HG02852 (cell line): ENCODE data around the gene NUDT4.
A peak's percentile ranks its signal among the peaks of the same experiment; 100 is the strongest.
"Not testable (repeated sequence)": the region's sequence is repeated elsewhere in the genome, so short reads cannot be mapped to it uniquely, and the experiment has no call there.

Experiments used
- ATAC-seq: cut with Tn5 transposase; IDR thresholded peaks from one replicate; pipeline ENCODE4 v1.9.1; 2021; ENCODE audit warnings: mild to moderate bottlenecking, moderate library complexity; ENCODE audit not compliant: unreplicated experiment

NUDT4 gene

DNA sequence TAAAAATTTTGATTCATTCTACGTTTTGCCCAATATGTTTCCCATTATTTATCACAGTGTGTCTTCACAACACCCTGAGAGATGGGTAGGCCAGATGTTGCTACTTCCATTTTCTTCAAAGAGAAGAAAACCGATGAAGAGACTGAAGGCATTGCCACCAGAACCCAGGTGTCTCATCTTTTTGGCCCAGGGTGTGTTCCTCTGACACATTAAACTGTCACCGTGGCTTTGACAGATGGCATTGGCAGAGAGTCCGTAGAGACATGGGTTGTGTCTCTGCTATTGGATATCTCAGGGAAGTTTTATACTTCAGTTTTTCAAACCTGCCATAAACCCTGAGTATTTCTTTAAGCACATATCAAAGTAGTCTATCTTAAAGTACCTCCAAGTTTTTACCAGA is 11.3 kb upstream of the NUDT4 start:
- ATAC-seq = no peak

DNA sequence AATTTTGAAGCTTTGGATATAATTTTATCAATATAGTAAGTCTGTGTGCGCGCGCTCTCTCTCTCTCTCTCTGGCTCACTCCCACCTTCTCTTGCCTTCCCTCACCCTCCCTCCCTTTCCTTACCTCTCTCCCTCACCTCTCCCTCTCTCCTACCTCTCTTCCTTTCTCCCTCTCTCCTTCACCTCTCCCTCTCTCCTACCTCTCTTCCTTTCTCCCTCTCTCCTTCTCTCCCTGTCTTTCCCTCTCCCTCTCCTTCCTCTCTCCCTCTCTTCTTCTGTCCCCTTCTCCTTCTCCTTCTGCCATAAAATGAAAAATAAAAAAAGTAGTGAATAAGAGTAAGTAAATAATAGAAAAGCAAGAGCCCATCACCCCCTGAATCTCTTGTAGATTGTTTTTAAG is 9.0 kb upstream of the NUDT4 start:
- ATAC-seq = no peak

DNA sequence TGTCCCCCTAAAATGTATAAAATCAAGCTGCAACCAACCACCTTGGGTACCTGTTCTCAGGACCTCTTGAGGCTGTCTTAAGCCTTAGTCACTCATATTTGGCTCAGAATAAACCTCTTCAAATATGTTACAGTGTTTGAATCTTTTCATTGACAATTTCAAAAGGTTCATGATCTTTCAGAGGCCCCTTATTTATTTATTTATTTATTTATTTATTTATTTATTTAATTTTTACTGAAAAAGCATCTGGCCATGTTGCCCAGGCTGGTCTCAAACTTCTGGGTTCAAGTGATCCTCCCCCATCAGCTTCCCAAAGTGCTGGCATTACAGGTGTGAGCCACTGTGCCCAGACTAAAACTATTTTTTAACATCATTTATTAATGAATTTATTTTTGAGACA is 8.2 kb upstream of the NUDT4 start:
- no peak for ATAC-seq

DNA sequence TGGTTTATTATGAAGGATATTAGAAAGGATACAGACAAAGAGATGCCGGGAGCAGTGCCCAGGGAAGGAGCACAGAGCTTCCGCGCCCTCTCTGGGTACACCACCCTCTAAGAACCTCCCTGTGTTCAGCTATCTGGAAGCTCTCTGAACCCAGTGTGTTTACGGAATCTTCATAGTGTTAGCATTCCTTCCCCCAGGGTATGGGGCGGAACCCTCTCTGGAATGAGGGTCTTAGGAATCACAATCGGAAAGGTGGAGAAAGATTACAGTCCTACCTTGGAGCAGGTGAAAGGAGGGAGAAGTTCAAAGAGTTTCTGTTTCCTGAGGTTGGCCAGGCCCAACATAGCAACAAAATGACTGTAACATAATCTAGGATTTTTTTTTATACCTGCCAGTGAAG is 6.8 kb upstream of the NUDT4 start:
- no peak for ATAC-seq

DNA sequence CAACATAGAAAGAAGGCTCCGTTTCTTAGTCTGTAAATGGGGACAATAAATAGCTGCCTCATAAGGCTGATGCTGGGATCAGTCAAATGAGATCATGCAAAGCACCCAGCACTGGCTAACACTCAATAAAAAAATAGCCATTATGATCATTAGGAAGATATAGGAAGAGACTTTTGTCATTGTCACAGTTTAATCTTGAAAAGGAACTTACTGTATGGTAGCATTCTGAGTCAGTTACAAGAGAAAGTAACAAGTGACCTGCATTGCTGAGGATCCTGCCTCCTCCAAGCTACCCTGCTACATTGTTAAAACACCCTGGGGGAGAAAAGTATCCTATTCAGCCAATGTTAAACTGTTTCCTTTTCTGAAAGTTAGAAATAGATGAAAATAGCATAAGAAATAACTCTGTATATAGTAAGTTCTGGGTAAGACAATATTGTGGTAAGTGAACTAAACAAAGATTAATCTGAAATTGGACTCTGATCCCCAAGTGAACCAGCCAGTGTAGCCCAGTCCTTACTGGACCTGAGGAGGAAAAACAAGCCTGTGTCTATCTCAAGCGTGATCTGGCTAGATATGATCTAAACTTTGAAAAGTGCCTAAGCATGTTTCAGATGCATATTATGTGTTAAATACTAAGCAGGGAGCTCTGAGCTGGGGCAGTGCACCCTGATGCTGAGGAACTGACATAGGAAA is 3.6 kb upstream of the NUDT4 start:
- ATAC-seq = no peak

DNA sequence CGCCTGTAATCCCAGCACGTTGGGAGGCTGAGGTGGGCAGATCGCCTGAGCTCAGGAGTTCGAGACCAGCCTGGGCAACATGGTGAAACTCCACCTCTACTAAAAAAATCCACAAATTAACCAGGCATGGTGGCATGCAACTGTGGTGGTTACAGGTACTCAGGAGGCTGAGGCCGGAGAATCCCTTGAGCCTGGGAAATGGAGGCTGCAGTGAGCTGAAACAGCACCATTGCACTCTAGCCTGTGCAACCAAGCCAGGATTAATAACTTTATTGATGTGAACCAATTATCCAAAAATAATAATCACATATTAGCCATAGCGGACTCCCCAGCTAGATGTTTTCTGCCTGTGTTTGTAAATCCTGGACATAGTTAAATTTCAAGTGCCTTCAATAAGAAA is 1.8 kb upstream of the NUDT4 start:
- ATAC-seq = no peak

DNA sequence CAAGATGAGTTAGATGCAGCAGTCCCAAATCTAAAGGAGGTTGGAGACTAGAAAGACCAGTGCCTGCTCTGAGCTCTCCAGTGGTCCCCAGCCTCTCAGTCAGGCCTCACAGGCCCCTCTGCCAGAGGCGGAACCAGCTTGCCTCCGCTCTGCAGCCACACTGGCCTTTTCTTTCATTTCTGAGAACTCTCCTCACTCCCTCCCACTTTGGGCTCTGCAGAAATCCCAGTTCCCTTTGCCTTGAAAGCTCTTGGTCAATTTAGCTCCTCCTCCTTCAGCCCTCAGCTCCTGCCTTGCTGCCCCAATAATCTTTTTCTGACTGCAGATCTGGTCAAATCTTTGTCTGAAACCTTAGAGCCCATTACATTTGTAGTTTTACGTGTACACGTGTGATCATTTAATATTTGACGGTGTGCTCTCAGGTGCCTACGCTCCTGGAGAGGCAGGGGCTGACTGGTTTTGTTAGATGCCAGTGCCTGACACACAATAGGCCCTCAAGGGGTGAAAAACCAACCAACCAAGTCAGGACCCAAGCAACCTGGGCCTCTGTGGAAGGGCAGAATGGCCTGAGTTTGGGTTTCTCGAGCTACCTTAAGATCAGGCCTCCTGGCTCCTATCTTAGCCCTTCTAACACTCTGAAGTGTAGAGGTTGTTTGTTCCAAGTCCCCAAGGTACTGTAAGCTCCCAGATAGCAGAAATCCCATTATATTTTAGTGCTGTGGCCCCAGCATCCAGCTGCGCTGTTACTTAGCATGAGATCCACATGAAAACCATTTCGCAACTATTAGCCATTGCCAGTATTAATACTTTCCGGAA is 1.1 kb upstream of the NUDT4 start:
- ATAC-seq = no peak

DNA sequence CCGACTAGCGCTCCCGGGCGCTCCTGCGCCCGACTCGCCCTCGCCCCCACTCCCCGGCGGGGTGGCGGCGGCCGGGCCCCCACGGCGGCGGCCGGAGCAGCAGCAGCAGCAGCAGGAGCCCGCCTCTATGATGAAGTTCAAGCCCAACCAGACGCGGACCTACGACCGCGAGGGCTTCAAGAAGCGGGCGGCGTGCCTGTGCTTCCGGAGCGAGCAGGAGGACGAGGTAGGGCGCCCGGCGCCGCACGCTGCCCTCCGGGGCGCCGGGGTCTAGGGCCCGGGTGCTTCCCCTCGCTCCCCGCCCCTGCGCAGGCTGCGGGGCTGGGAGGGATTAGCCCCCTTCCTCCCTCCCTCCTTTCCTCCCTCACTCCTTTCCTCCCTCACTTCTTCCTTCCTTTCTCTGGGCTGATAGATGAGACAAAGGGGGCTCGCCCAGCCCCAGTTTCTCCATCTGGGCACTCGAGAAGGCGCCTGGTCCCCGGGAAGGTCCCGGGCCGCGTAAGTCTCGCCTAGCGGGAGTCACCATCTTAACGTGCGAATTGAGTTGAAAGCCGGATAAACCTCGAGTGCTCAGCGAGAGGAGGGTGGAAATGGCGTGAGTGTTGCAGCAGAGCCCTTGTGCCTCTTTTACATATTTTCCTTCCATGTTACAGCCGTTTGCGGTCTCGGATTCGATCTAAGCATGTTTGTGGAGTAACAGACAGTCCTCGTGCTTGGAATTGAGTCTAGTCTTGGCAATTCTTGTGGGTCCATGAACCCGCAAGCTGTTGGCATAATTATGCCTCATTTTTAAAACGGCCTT is 672 bp downstream of the NUDT4 start:
- ATAC-seq = peak; percentile 35

DNA sequence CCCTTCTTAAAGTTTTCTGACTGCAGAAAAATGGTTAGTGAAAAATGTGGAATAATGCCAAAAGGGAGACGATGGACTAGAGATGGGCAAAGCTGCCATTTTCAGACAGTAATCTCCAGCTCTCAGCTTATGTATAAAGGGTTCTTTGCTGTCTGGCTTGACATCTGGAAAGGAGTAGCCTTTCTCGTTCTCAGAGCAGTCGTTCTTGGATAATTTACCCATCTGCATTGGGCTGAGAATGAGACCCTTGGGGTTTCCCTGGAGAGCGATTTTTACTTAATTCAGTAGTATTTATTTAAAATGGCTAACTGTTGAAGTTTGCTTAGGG is 1.2 kb downstream of the NUDT4 start:
- no peak for ATAC-seq

DNA sequence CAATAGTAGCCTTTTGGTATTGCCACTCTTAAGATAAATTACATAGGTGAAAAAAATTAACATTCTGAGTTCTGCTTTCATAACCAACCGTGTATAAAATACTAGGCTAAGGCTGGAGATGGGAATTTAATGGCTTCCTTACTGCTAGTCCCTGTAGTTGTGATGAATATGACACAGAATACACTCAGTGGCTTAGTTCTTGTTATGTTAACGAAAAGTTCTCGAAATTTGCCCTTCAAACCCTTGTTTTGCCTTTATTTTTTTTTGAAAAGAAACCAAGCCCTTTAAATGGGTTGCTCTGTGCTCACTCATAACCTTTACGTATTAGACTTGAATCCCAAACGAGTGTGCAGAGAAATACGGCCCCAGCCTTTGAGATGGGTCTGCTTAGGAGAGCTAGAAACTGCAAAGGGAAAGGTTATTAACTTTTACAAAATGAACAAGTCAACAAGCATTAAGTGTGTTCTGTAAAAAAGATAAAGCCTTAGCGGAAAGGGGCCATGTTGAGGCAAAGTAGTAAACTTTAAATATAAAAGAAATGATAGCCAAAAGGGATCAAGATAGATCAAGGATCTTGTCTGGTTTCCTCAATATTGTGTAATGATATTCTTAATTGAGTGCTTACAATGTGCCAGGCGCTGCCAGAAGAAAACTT is 1.7 kb downstream of the NUDT4 start:
- ATAC-seq = no peak

DNA sequence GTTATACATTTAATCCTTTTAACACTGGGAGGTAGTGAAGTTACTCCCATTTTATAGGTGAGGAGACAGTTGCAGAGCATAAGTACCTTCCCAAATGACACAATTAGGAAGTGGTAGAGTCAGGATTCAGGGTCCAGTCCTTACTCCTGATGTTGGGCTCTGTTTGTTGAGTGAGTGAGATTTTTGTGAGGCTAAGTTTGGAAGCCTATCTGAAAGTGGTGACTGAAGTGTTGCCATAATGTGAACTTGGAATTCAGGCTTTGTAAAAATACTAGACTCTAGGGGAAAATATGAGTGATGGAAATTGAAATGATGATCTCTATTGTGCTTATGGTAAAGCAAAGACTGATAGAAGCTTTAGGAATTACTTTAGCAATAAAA is 2.2 kb downstream of the NUDT4 start:
- no peak for ATAC-seq

DNA sequence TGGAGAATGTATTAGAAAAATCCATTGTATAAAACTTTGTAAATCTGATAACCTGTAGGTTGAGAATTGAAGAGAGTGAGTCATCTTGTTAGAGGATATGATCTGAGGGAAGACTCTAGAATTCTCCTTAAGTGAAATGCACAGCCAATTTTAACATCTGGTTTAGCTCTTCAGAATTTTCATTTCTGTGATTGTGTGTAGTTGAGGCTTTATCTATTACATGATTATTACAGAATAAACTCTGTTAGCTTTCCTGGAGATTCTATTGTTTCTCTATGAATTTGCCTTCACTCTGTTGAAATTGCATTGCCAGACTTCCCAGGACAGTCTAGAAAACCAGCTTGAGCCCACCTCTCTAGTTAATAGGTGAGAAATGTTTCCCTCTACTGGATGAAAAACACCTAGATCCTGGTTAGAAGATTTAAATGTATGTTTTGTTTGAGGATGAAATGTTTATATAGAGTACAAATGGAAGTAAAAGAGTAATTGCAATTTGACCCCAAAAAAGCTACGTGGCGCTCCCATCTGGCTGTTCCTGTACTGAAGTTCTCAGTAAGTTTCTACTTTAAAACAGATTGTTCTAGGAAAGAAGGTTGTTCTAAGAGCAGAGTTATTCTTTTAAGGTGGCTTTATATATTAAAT is 2.9 kb downstream of the NUDT4 start:
- ATAC-seq = no peak

DNA sequence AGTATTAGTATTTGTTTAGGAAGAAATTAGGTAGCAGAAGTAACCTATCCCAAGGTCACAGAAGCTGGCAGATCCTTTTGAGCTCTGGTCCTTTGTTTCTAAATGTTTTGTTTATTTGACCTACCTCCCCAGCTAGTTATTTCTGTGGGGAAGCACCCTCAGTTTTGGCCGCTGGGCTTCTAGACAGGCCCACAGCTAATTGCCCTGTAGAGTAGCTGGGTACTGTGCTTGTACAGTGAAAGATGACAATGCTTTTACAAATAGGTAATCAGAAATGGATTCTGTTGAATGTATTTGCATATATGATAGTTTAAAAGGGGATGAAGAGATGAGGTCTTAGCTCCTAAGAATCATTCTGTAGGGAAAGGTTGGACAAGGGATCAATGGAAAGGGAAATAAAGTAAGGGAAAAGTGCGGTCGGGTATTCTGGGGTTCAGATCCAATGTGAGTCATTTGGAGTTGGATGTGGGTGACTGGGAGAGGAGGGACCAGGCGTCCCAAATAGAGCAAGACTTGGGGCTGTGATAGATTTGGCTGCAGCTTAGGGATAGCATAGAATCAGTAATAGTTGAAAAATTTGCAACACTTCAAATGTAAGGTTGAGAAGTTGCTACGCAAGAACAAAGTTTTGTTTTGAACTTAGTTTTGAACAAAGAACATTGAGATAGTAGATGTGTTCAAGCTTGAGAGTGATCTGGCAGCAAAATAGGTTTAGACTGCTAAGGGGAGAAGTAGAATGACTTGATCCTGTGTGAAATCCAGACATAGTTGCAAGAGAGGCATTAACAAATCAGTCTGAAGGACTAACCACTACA is 3.6 kb downstream of the NUDT4 start:
- ATAC-seq = no peak

DNA sequence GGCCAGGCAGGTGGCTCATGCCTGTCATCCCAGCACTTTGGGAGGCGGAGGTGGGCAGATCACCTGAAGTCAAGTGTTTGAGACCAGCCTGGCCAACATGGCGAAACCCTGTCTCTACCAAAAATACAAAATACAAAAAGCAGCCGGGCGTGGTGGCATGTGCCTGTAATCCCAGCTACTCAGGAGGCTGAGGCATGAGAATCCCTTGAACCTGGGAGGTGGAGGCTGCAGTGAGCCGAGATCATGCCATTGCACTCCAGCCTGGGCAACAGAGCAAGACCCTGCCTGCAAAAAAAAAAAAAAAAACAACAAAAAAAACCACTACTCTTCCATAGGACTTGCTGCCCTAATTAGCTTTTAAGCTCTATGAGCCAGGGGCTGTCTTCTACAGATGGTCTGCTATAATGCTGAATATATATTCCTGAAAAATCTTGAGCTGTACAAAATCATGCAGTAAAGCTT is 4.3 kb downstream of the NUDT4 start:
- not testable (repeated sequence) for ATAC-seq

DNA sequence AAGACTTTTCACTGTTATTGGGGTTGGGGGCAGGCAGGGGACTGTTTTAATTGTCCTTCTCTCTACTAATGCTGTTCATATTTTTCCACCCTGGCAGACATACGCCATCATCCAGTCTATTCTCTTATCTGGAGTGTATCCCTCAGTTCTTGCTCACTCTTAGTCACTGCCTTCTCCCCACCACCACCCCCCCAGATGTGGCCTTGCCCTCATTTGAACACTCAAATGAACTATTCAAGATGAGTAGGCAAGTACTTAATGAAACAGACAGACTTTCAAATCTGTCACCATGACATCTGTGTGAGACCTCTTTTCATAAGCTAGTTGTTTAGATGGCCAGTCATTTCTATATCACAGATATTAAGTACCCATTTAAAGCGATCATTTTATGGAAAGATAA is 10.1 kb downstream of the NUDT4 start:
- no peak for ATAC-seq

DNA sequence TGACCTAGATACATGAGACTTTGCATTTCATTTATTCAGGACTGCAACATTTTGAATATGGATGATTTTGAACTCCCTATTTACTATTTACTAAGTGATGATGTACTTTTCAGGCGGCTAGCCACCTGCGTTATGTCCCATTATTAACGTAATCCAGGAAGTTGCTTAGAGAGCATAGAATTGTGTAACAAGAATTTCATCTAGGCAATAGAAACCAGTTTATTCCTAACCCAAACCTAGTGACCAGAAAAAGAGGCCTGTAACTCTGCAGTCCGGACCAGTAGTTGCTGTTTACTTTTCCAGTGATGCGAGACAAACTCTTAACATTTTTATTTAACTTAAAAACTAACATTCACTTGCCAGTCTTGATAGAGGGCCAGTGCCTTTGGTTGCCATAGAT is 12.3 kb downstream of the NUDT4 start:
- ATAC-seq = no peak

DNA sequence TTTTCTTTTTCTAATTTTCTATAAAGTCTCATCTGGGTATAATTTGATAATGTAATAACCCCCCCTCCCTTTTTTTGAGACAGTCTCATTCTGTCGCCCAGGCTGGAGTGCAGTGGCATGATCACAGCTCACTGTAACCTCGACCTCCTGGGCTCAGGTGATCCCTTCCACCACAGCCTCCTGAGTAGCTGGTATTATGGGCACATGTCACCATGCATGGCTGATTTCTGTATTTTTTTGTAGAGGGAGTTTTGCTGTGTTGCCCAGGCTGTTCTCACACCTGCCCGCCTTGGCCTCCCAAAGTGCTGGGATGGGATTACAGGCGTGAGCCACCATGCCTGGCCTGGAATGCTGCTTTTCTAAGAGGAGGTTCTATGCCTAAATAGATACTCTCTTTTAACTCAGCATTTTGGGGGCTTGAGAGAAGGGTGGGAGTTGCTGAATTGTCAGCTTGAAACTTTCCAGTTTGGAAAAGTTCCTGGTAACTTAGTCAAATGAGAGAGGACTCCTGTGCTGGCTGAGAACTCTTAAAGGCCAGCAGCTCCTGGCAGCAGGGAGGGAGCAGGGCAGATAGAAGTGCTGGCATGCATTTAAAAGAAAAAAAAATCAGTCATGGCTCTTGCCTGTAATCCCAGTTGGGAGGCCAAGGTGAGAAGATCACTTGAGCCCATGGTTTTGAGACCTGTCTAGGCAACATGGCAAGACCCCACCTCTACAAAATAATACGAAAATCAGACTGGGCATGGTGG is 13.0 kb downstream of the NUDT4 start:
- ATAC-seq = no peak

DNA sequence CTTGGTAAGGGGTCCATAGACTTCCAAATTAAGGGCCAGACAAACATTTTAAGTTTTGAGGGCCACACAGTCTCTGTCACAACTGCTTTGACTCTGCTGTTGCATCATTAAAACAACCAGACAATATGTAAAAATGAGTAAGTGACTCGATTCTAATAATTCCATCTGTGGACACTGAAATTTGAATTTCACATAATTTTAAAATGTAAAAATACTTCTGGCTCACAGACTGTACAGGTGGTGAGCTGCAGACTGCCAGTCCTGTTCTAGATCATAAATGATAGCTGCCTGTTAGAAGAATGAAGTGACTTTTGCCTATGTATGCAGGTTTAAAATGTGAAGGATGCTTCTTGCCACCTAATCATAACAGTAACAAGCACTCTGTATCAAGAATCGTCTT is 15.7 kb downstream of the NUDT4 start:
- no peak for ATAC-seq

DNA sequence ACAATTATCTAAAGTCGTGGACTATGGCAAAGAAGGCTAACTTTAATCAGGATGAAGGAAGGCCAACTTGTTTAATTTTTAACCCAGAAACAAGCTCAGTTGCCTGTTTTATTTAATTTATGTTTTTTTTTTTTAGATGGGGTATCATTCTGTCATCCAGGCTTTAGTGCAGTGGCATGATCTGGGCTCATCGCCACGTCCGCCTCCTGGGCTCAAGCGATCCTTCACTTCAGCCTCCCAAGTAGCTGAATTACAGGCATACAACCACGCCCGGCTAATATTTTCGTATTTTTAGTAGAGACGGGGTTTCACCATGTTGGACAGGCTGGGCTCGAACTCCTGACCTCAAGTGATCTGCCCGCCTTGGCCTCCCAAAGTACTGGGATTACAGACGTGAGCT is 19.7 kb downstream of the NUDT4 start:
- ATAC-seq = no peak
